ENCODE measurements around the gene OR2AG1.
A peak's percentile ranks its signal among the peaks of the same experiment; 100 is the strongest.
"Not testable (repeated sequence)": the region's sequence is repeated elsewhere in the genome, so short reads cannot be mapped to it uniquely, and the experiment has no call there.

The OR2AG1 gene

GRCh38 chr11:6794639-6795038 is 11.8 kb downstream of the OR2AG1 start:
- no peak for DNase-seq

GRCh38 chr11:6799402-6799801 is 16.6 kb downstream of the OR2AG1 start, which contains the start of gene OR6A2:
Gene OR6A2 (minus strand): TSS chr11:6799689. CDS start chr11:6795708, 3,981 bp downstream.
- DNase-seq, result no peak

GRCh38 chr11:6801075-6801474 is 18.3 kb downstream of the OR2AG1 start:
- DNase-seq, result not testable (repeated sequence)

- DNase-seq, result peak; percentile 6
Measured at GRCh38 chr11:6812390-6813005, 29.7 kb downstream of the OR2AG1 start.

DNA sequence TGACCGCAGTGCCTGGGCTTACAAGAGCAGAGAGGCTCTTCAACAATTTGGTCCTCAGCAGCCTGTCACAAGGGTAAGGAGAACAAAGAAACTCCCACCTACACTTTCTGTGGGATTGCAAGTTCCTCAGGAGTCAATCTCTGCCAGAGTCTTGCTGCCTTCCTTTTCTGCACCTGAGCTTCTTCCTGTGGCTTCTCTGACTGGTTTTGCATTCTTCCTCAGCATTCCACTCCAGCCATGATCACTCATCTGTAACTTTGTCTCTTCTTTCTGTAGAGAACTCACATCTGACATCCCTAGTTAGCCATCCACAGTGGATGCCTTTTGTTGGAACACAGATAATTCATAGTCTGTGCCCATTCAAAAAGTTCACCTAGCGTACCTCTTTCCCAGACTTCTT is 30.8 kb downstream of the OR2AG1 start:
- no peak for DNase-seq

- DNase-seq, result no peak
Measured at GRCh38 chr11:6817694-6818093, 34.9 kb downstream of the OR2AG1 start.

GRCh38 chr11:6818967-6819366 is 36.1 kb downstream of the OR2AG1 start:
- DNase-seq, result no peak

DNA sequence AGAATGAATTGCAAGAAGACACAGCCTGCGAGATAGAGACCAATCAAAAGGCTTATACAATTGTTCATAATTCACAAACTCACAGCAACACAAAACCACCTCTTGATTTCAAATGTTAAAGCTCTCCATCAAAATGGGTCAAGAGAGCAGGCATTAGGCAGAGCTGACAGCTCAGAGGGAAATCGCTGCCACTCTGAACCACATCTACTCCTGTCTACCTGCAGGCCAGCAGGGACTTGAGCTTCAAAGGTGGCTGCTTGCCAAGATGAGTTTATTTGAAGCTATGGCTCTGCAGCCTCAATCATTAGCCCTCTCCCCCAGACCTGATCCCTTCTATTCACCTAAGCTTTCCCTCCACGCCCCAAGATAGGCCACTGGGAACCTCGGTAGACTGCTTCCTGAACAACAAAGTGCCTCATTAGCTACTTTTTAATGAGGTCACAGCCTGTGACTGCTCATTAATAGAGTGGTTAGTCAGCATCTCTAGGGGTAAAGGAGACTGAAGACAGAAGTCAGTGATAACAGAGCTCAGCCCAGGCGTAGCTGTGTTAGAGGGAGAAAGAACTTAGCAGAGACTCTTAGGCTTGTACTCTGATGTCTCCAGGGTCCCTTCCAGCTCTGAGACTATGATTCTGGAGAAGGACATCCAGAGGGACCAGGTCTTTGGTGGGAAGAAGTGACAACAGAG is 41.5 kb downstream of the OR2AG1 start:
- no peak for DNase-seq

GRCh38 chr11:6825231-6825744 is 42.5 kb downstream of the OR2AG1 start:
- no peak for DNase-seq

- DNase-seq, result no peak
Measured at GRCh38 chr11:6828103-6828502, 45.3 kb downstream of the OR2AG1 start.

GRCh38 chr11:6833356-6833755 is 50.5 kb downstream of the OR2AG1 start:
- DNase-seq, result no peak

- no peak for DNase-seq
Measured at GRCh38 chr11:6834021-6834420, 51.2 kb downstream of the OR2AG1 start.
